OCI-LY1 (cell line): ENCODE measurements around the gene PDE2A.

Experiments
- H2AFZ ChIP-seq: fragments of 200-600 bp; sonication (generic), shearing (Covaris generic); 2 replicates; pipeline ENCODE4 v1.6.0; 2014; ENCODE audit warnings: antibody characterized with exemption, mild to moderate bottlenecking, low read length
- H3F3A ChIP-seq: fragments of 200-600 bp; sonication (generic), shearing (Covaris generic); 2 replicates; pipeline ENCODE4 v1.6.0; 2014; ENCODE audit warnings: mild to moderate bottlenecking, antibody characterized with exemption, low read length, moderate library complexity; ENCODE audit not compliant: insufficient read depth
- H3K27ac ChIP-seq: fragments of 200-600 bp; sonication (generic); 2 replicates; pipeline ENCODE4 v1.5.1; 2014; ENCODE audit warnings: low read length, mixed run types, mild to moderate bottlenecking, low read depth; ENCODE audit not compliant: poor library complexity, severe bottlenecking
- H3K27me3 ChIP-seq: fragments of 200-600 bp; sonication (generic); 2 replicates; pipeline ENCODE4 v1.6.0; 2014; ENCODE audit warnings: antibody characterized with exemption, mild to moderate bottlenecking, low read length, moderate library complexity; ENCODE audit not compliant: insufficient read depth
- H3K36me3 ChIP-seq: fragments of 200-600 bp; sonication (generic); 2 replicates; pipeline ENCODE4 v1.6.1; 2014; ENCODE audit warnings: mild to moderate bottlenecking, antibody characterized with exemption, low read length, moderate library complexity, mixed read lengths; ENCODE audit not compliant: insufficient read depth
- H3K4me1 ChIP-seq: fragments of 200-600 bp; sonication (generic); 2 replicates; pipeline ENCODE4 v1.5.1; 2014; ENCODE audit warnings: mild to moderate bottlenecking, low read length, moderate library complexity; ENCODE audit not compliant: insufficient read depth, severe bottlenecking
- H3K4me2 ChIP-seq: fragments of 200-600 bp; sonication (generic), shearing (Covaris generic); 2 replicates; pipeline ENCODE4 v1.6.1; 2014; ENCODE audit warnings: low read length
- H3K4me3 ChIP-seq: fragments of 200-600 bp; sonication (generic); 2 replicates; pipeline ENCODE4 v1.5.1; 2014; ENCODE audit warnings: low read length, low read depth, mild to moderate bottlenecking, mixed read lengths; ENCODE audit not compliant: poor library complexity, severe bottlenecking
- H3K79me2 ChIP-seq: fragments of 200-600 bp; shearing (Covaris generic); 2 replicates; pipeline ENCODE4 v1.6.1; 2016; ENCODE audit warnings: mixed run types, low read length, mixed read lengths; ENCODE audit not compliant: insufficient read depth
- H3K9ac ChIP-seq: fragments of 200-600 bp; sonication (generic), shearing (Covaris generic); 2 replicates; pipeline ENCODE4 v1.6.1; 2014; ENCODE audit warnings: mild to moderate bottlenecking, low read length, mixed read lengths
- H3K9me2 ChIP-seq: fragments of 200-600 bp; sonication (generic), shearing (Covaris generic); 2 replicates; pipeline ENCODE4 v1.6.1; 2014; ENCODE audit warnings: low read depth, mild to moderate bottlenecking, low read length, mixed read lengths
- H3K9me3 ChIP-seq: fragments of 200-600 bp; shearing (Covaris generic); 2 replicates; pipeline ENCODE4 v1.6.1; 2014; ENCODE audit warnings: low read length, mixed read lengths
- H4K20me1 ChIP-seq: fragments of 200-600 bp; sonication (generic), shearing (Covaris generic); 2 replicates; pipeline ENCODE4 v1.6.0; 2016; ENCODE audit warnings: mild to moderate bottlenecking, low read length; ENCODE audit not compliant: insufficient read depth
- EZH2 ChIP-seq: fragments of 200-600 bp; sonication (generic), shearing (Covaris generic); IDR thresholded peaks from 2 replicates; pipeline ENCODE4 v1.8.0; 2017; ENCODE audit warnings: borderline replicate concordance, mixed run types, mild to moderate bottlenecking, antibody characterized with exemption, low read length, moderate library complexity, mixed read lengths
- TF ChIP-seq, protein P1 (sequence below): fragments of 200-600 bp; sonication (generic), shearing (Covaris generic); IDR thresholded peaks from 2 replicates; pipeline ENCODE4 v1.5.1; 2017; ENCODE audit warnings: mild to moderate bottlenecking, antibody characterized with exemption, low read length, moderate library complexity, mixed read lengths

The PDE2A gene

DNA sequence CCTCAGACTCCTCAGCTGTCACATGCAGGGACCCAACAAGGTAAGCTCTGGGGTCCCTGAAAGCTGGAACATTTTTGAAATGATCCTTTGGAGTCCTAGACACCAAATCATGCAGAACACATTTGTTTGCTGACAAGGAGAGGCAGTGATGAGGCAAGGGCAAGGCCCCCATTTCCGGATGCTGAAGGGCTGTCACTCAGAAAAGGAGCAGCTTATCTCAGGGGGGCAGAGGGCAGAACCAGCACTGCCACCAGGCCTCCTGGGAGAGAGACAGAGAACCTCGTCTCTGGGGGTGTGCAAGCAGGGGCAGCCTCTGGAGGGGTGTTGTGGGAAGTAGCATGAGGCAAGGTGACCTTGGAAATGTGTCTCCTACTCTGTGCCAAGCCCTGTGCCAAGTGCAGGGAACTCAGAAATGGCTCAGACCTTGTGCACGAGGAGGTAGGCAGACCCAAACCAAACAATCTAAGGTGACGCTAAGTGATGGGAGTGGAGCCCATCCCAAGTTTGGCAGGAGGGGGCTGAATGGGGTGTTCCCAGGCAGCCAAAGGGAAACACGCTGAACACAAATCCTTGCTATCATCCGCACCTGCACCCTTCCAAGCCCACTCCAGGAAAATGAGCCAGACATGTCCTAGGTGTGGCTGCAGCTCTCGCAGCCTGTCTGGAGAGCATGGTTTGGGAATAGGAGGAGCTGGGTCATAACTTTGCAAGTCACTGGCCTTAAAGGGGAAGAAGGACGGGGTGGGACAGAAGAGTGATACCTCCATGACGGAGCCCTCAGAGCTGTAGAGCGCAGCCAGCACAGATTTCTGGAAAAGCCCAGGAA is 94.2 kb downstream of the PDE2A start:
- no peak overlapping the region for H2AFZ ChIP-seq
- peaks cover 16% of the 10 kb centered on the region for H3K27me3 ChIP-seq
- no peaks in the 10 kb centered on the region for H3K79me2 ChIP-seq
- H3F3A ChIP-seq: no peaks in the 10 kb centered on the region
- no peak overlapping the region for H3K9ac ChIP-seq
- H3K4me1 ChIP-seq: no peaks in the 10 kb centered on the region
- no peak overlapping the region for H3K4me3 ChIP-seq
- no peak overlapping the region for H3K27ac ChIP-seq
- H3K9me3 ChIP-seq: no peaks in the 10 kb centered on the region
- H3K36me3 ChIP-seq: no peaks in the 10 kb centered on the region
- TF ChIP-seq EZH2: no peak
- TF ChIP-seq, protein P1, sequence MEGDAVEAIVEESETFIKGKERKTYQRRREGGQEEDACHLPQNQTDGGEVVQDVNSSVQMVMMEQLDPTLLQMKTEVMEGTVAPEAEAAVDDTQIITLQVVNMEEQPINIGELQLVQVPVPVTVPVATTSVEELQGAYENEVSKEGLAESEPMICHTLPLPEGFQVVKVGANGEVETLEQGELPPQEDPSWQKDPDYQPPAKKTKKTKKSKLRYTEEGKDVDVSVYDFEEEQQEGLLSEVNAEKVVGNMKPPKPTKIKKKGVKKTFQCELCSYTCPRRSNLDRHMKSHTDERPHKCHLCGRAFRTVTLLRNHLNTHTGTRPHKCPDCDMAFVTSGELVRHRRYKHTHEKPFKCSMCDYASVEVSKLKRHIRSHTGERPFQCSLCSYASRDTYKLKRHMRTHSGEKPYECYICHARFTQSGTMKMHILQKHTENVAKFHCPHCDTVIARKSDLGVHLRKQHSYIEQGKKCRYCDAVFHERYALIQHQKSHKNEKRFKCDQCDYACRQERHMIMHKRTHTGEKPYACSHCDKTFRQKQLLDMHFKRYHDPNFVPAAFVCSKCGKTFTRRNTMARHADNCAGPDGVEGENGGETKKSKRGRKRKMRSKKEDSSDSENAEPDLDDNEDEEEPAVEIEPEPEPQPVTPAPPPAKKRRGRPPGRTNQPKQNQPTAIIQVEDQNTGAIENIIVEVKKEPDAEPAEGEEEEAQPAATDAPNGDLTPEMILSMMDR: no peak
- no peak overlapping the region for H3K4me2 ChIP-seq
- H3K9me2 ChIP-seq: no peaks in the 10 kb centered on the region
- no peaks in the 10 kb centered on the region for H4K20me1 ChIP-seq

GRCh38 chr11:72578991-72579815 is 95.0 kb downstream of the PDE2A start:
- TF ChIP-seq, protein P1: no peak
- TF ChIP-seq EZH2: no peak
- no peak overlapping the region for H2AFZ ChIP-seq
- H3K4me3 ChIP-seq: no peak overlapping the region
- H3F3A ChIP-seq: no peaks in the 10 kb centered on the region
- H3K27me3 ChIP-seq: peaks cover 19% of the 10 kb centered on the region
- no peak overlapping the region for H3K27ac ChIP-seq
- H3K9me2 ChIP-seq: no peaks in the 10 kb centered on the region
- no peaks in the 10 kb centered on the region for H3K9me3 ChIP-seq
- no peak overlapping the region for H3K4me2 ChIP-seq
- no peaks in the 10 kb centered on the region for H3K79me2 ChIP-seq
- H4K20me1 ChIP-seq: no peaks in the 10 kb centered on the region
- no peak overlapping the region for H3K9ac ChIP-seq
- no peaks in the 10 kb centered on the region for H3K4me1 ChIP-seq
- no peaks in the 10 kb centered on the region for H3K36me3 ChIP-seq

DNA sequence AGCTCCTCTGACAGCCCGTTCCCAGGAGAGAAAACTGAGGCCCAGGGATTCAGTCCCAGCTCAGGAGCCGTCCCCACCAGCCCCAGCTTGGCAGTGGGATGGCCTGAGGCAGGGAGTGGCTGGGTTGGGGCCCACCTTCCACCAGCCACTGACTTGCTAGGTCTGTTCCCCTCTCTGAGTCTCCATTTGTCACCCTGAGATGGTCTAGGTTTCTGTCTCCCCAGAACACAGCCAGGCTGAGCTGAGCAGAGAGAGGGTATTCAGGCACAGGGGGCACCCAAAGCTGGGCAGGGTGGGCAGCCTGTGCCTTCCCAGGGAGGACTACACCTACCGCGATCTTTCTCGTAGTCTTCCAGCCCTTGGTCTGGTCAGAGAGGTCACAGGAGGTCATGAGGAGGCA is 95.7 kb downstream of the PDE2A start:
- Histone ChIP-seq H3K4me2 (no peak overlapping the region), H4K20me1 (no peaks in the 10 kb centered on the region), H3K27me3 (peaks cover 18% of the 10 kb centered on the region), H3K79me2 (no peaks in the 10 kb centered on the region), H3K36me3 (no peaks in the 10 kb centered on the region), H2AFZ (no peak overlapping the region), H3K9me2 (no peaks in the 10 kb centered on the region), H3F3A (no peaks in the 10 kb centered on the region), H3K9ac (no peak overlapping the region), H3K4me1 (no peaks in the 10 kb centered on the region), H3K9me3 (no peaks in the 10 kb centered on the region), H3K4me3 (no peak overlapping the region), H3K27ac (no peak overlapping the region)
- TF ChIP-seq, protein P1: no peak
- TF ChIP-seq EZH2: no peak
